ENCODE data around the gene SORL1-AS1.
A peak's percentile ranks its signal among the peaks of the same experiment; 100 is the strongest.

SORL1-AS1 gene

GRCh38 chr11:121426476-121427399 is 26.0 kb downstream of the SORL1-AS1 start:
- peak overlapping the region; percentile 2 for H3K9ac ChIP-seq (ENCODE audit: extremely low read depth, insufficient read length, low read length)
- no peak overlapping the region for H3K56ac ChIP-seq (ENCODE audit: insufficient read length, low read depth, low read length)
- no peak overlapping the region for H3K27ac ChIP-seq (ENCODE audit: insufficient read length, low read depth, low read length)
- no peak overlapping the region for H4K8ac ChIP-seq (replicated peaks; ENCODE audit: insufficient read length, low read depth, low read length)
- WGBS (ENCODE audit: extremely low coverage, insufficient read length, low lambda C conversion rate): no CpG with 5 or more reads among the region's 48 CpGs
- H3T11ph ChIP-seq (ENCODE audit: low read length): no peak overlapping the region
- no peak overlapping the region for H4K5ac ChIP-seq (ENCODE audit: insufficient read length, low read depth, low read length)
- H2BK12ac ChIP-seq (ENCODE audit: insufficient read length, low read depth, low read length): no peak overlapping the region
- peaks cover 5% of the 10 kb centered on the region; the same call in 1 of the 2 replicates for H3K4me1 ChIP-seq (ENCODE audit: insufficient read depth, low read length)
- peak overlapping the region; percentile 6 for H2AFZ ChIP-seq (ENCODE audit: low read length)
- H4K91ac ChIP-seq (ENCODE audit: insufficient read length, low read depth, low read length): no peak overlapping the region
- H3K4me3 Mint-ChIP-seq: peak overlapping the region; percentile 53 to 69
- H3K36me3 Mint-ChIP-seq (ENCODE audit: insufficient read depth in 1 of 3, low read depth in 3 of 3): peaks cover 6 to 17% (median 8%) of the 10 kb centered on the region in 3 experiments
- H3K14ac ChIP-seq (ENCODE audit: insufficient read depth, low read length): no peak overlapping the region
- H2BK120ac ChIP-seq (ENCODE audit: low read depth, low read length, poor library complexity, severe bottlenecking): no peak overlapping the region
- no peaks in the 10 kb centered on the region for H3K27me3 ChIP-seq (ENCODE audit: insufficient read depth, low read length)
- H3K23me2 ChIP-seq (ENCODE audit: insufficient read length, low read depth, low read length, poor library complexity, severe bottlenecking): peaks cover 5% of the 10 kb centered on the region
- no peak overlapping the region for H3K18ac ChIP-seq (ENCODE audit: insufficient read length, low read depth, low read length)
- H3K79me1 ChIP-seq (ENCODE audit: insufficient read depth, low read depth, low read length, poor library complexity, severe bottlenecking): no peaks in the 10 kb centered on the region
- TF ChIP-seq CTCF (conservative IDR thresholded peaks at IDR 0.05): no peak
- H3K79me2 ChIP-seq (ENCODE audit: insufficient read depth, low read length): no peaks in the 10 kb centered on the region; the same call in 1 of the 2 replicates
- no peak overlapping the region for H2BK15ac ChIP-seq (ENCODE audit: low read depth, low read length)
- no peak overlapping the region for H2BK20ac ChIP-seq (ENCODE audit: low read depth, low read length, poor library complexity, severe bottlenecking)
- H3K4ac ChIP-seq (ENCODE audit: low read depth, low read length): no peak overlapping the region
- H3K27ac Mint-ChIP-seq: no peak overlapping the region
- no peak overlapping the region for H2AK5ac ChIP-seq (ENCODE audit: insufficient read length, low read length)
- peak; percentile 63 for DNase-seq
- no peaks in the 10 kb centered on the region for H3K9me3 ChIP-seq (ENCODE audit: control insufficient read depth, low read depth, low read length)
- peak overlapping the region; percentile 53 for H3K4me2 ChIP-seq (ENCODE audit: insufficient read depth, insufficient read length, low read length)
- peaks cover 24% of the 10 kb centered on the region for H3K27me3 Mint-ChIP-seq (ENCODE audit: low read depth)
- H3K23ac ChIP-seq (ENCODE audit: insufficient read length, low read depth, low read length): no peak overlapping the region
- peaks cover 9 to 10% of the 10 kb centered on the region in 2 experiments for H3K9me3 Mint-ChIP-seq
- H2BK5ac ChIP-seq (ENCODE audit: insufficient read length, low read length): no peak overlapping the region
- H3K4me1 Mint-ChIP-seq: peaks cover 14 to 25% of the 10 kb centered on the region in 2 experiments
- H4K20me1 ChIP-seq (ENCODE audit: control insufficient read depth, insufficient read depth, insufficient read length): no peaks in the 10 kb centered on the region
